HG03175 (cell line): ENCODE measurements around the gene HERPUD2.
"Not testable (repeated sequence)": the region's sequence is repeated elsewhere in the genome, so short reads cannot be mapped to it uniquely, and the experiment has no call there.

ENCODE experiments used
- ATAC-seq: cut with Tn5 transposase; IDR thresholded peaks from one replicate; pipeline ENCODE4 v1.9.1; 2021; ENCODE audit warnings: mild to moderate bottlenecking, moderate library complexity; ENCODE audit not compliant: unreplicated experiment

Gene HERPUD2

DNA sequence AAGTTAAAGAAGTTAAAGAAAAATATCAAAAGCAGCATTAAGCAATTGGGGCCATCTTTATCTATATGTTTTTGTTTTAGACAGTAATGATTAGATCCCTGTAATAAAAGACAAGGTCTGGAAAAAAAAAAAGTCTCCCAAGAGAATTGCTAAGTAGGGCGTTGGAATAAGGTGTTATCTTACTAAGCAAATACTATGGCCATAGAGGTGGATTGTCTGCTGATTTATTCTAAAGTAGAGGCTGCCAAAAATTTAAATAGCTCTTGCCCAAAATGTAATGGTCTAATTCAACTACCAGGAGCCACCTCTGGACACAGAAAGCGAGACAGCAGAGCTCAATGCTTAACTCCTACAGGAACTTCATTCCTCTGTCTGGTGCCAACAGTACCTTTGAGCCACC is 71.6 kb downstream of the HERPUD2 start:
- ATAC-seq = no peak

GRCh38 chr7:35619863-35620262 is 75.1 kb downstream of the HERPUD2 start:
- no peak for ATAC-seq

DNA sequence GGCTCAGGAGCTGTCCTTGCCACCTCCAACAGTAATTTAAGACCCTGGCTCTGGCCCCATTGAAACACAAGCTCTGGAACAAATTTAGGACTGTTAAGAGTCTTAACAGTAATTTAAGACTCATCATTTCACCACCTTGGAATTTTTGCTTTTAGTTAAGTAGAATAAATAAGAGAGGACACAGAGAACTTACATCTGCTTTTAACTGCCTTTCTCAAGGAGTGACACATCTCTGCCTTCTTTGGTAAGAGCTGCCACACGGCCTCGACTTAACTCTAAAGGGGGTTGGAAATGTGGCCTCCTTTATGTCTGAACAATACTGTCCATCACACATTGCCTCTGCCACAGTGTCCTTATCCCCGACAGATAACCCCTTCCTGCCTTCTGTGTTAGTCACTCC is 77.9 kb downstream of the HERPUD2 start:
- no peak for ATAC-seq

GRCh38 chr7:35613150-35613549 is 81.8 kb downstream of the HERPUD2 start:
- no peak for ATAC-seq

- ATAC-seq = no peak
Observed at GRCh38 chr7:35605760-35606159, 89.2 kb downstream of the HERPUD2 start.

- no peak for ATAC-seq
Observed at GRCh38 chr7:35604595-35604994, 90.3 kb downstream of the HERPUD2 start.

GRCh38 chr7:35599645-35600044 is 95.3 kb downstream of the HERPUD2 start:
- no peak for ATAC-seq

GRCh38 chr7:35599061-35599460 is 95.9 kb downstream of the HERPUD2 start:
- no peak for ATAC-seq

- no peak for ATAC-seq
Observed at GRCh38 chr7:35596061-35596460, 98.9 kb downstream of the HERPUD2 start.

DNA sequence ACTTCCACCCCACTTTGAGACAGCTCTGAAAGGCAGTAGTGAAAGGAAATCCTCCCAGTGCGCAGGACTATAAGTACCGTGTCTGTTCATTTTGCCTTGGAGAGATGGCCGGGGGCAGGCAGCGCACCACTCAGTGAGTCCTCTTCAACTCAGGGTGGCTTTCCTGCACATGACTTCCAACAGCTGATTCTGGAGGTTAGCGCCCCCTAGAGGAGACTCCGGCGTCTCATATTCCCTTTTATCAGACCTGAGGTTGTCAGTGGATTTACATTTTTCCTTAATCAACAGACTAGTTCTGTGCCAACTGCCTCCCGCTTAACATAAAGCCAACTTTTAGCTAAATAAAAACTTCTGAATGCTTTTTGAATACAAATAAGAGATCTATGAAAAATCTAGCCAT is 101.0 kb downstream of the HERPUD2 start:
- ATAC-seq = no peak

DNA sequence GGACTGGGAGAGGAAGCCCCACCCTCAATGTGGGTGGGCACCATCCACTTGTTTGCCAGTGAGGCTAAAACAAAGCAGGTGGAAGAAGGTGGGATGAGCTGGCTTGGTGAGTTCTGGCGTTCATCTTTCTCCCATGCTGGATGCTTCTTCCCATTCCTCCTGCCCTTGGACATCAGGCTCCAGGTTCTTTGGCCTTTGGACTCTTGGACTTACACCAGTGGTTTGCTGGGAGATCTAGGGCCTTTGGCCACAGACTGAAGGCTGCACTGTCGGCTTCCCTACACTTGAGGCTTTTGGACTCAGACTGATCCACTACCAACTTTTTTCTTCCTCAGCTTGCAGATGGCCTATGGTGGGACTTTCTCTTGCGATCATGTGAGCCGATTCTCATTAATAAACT is 106.3 kb downstream of the HERPUD2 start:
- no peak for ATAC-seq

GRCh38 chr7:35584990-35585389 is 109.9 kb downstream of the HERPUD2 start:
- no peak for ATAC-seq

DNA sequence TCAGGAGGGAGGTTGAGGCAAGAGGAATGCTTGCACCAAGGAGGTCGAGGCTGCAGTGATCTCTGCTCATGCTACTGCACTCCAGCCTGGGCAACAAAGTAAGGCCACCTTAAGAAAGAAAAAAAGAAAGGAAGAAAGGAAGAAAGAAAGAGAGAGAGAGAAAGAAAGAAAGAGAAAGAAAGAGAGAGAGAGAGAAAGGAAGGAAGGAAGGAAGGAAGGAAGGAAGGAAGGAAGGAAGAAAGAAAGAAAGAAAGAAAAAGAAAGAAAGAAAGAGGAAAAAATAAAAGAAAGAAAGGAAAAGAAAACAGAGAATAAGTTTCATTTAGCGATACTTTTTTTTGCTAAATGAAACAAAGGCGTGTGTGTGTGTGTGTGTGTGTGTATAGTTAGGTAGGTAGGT is 110.4 kb downstream of the HERPUD2 start:
- ATAC-seq = not testable (repeated sequence)
